Islet of Langerhans (tissue), 1 donor: ENCODE measurements around the gene VDR.
"Not testable (repeated sequence)": the region's sequence is repeated elsewhere in the genome, so short reads cannot be mapped to it uniquely, and the experiment has no call there.

Experiments used
- FAIRE-seq: peaks from one replicate; lab custom pipeline; 2011; peaks lifted over from hg19 to GRCh38; lab: Jason Lieb, UNC

The VDR gene

GRCh38 chr12:47828008-47828975 lies 76.5 kb downstream of the VDR start:
- no peak for FAIRE-seq

GRCh38 chr12:47825173-47825639 lies 79.6 kb downstream of the VDR start:
- FAIRE-seq: no peak

- FAIRE-seq: no peak
Observed at GRCh38 chr12:47824635-47825034, 80.2 kb downstream of the VDR start.

GRCh38 chr12:47824198-47824597 lies 80.6 kb downstream of the VDR start:
- FAIRE-seq: no peak

GRCh38 chr12:47823422-47824086 lies 81.2 kb downstream of the VDR start:
- FAIRE-seq: no peak

- no peak for FAIRE-seq
Observed at GRCh38 chr12:47822863-47823262, 81.9 kb downstream of the VDR start.

GRCh38 chr12:47822401-47822800 lies 82.4 kb downstream of the VDR start:
- FAIRE-seq: no peak

- FAIRE-seq: no peak
Observed at GRCh38 chr12:47821346-47821706, 83.5 kb downstream of the VDR start.

GRCh38 chr12:47820631-47821345 lies 84.0 kb downstream of the VDR start:
- FAIRE-seq: no peak

GRCh38 chr12:47819896-47820630 lies 84.7 kb downstream of the VDR start, which contains the start of gene HDAC7:
TSS of gene HDAC7 (minus strand) at chr12:47819903. CDS start at chr12:47819785, 118 bp downstream.
- FAIRE-seq: no peak

GRCh38 chr12:47819138-47819895 lies 85.5 kb downstream of the VDR start:
- FAIRE-seq: no peak

- FAIRE-seq: no peak
Observed at GRCh38 chr12:47818467-47819137, 86.2 kb downstream of the VDR start.

- no peak for FAIRE-seq
Observed at GRCh38 chr12:47818007-47818376, 86.8 kb downstream of the VDR start.

GRCh38 chr12:47817272-47818006 lies 87.4 kb downstream of the VDR start:
- no peak for FAIRE-seq

GRCh38 chr12:47816403-47817271 lies 88.2 kb downstream of the VDR start:
- no peak for FAIRE-seq

GRCh38 chr12:47815447-47815846 lies 89.3 kb downstream of the VDR start:
- FAIRE-seq: not testable (repeated sequence)

- no peak for FAIRE-seq
Observed at GRCh38 chr12:47814539-47815170, 90.1 kb downstream of the VDR start.

- no peak for FAIRE-seq
Observed at GRCh38 chr12:47813511-47814196, 91.1 kb downstream of the VDR start.
